H9 (cell line): ENCODE data around the gene CEP112. TPM values are rescaled to one million over a fixed set of nuclear protein-coding genes. Genes with fewer than 3 reads are reported as not detected.

Source experiments
- DNase-seq: peaks from one replicate; pipeline ENCODE4 v3.0.0-alpha.2; 2017
- H2AFZ ChIP-seq: one replicate; pipeline ENCODE4 v1.6.1; 2013; ENCODE audit warnings: mild to moderate bottlenecking, low read length, control low read depth, moderate library complexity
- H2AK5ac ChIP-seq: 2 replicates; pipeline ENCODE4 v1.6.1; 2013; ENCODE audit warnings: low read length, control low read depth, mixed read lengths; ENCODE audit not compliant: insufficient read length
- H2BK120ac ChIP-seq: one replicate; pipeline ENCODE4 v1.6.1; 2013; ENCODE audit warnings: low read depth, mild to moderate bottlenecking, low read length, control low read depth, inconsistent platforms; ENCODE audit not compliant: poor library complexity, severe bottlenecking
- H2BK12ac ChIP-seq: 2 replicates; pipeline ENCODE4 v1.6.1; 2013; ENCODE audit warnings: low read length, control low read depth, mixed read lengths, low read depth; ENCODE audit not compliant: insufficient read length
- H2BK15ac ChIP-seq: 2 replicates; pipeline ENCODE4 v1.6.1; 2013; ENCODE audit warnings: low read depth, low read length, control low read depth
- H2BK20ac ChIP-seq: one replicate; pipeline ENCODE4 v1.6.1; 2013; ENCODE audit warnings: low read depth, mild to moderate bottlenecking, low read length, control low read depth, inconsistent platforms; ENCODE audit not compliant: poor library complexity, severe bottlenecking
- H2BK5ac ChIP-seq: 2 replicates; pipeline ENCODE4 v1.6.1; 2013; ENCODE audit warnings: low read length, control low read depth, mixed read lengths; ENCODE audit not compliant: insufficient read length
- H3K14ac ChIP-seq: 2 replicates; pipeline ENCODE4 v1.6.1; 2013; ENCODE audit warnings: low read length, control low read depth; ENCODE audit not compliant: insufficient read depth
- H3K18ac ChIP-seq: 2 replicates; pipeline ENCODE4 v1.6.1; 2013; ENCODE audit warnings: low read depth, mild to moderate bottlenecking, mixed read lengths, low read length, control low read depth; ENCODE audit not compliant: insufficient read length
- H3K23ac ChIP-seq: 2 replicates; pipeline ENCODE4 v1.6.1; 2013; ENCODE audit warnings: low read length, control low read depth, mixed read lengths, low read depth; ENCODE audit not compliant: insufficient read length
- H3K23me2 ChIP-seq: 2 replicates; pipeline ENCODE4 v1.6.1; 2013; ENCODE audit warnings: low read depth, mild to moderate bottlenecking, mixed read lengths, low read length, control low read depth; ENCODE audit not compliant: insufficient read length, poor library complexity, severe bottlenecking
- H3K27ac ChIP-seq: 2 replicates; pipeline ENCODE4 v1.5.1; 2013; ENCODE audit warnings: low read length, control low read depth, mixed read lengths, low read depth; ENCODE audit not compliant: insufficient read length
- H3K27me3 ChIP-seq: 2 replicates; pipeline ENCODE4 v1.6.1; 2013; ENCODE audit warnings: low read length, control low read depth, inconsistent platforms; ENCODE audit not compliant: insufficient read depth
- H3K4ac ChIP-seq: 2 replicates; pipeline ENCODE4 v1.6.1; 2013; ENCODE audit warnings: low read depth, mild to moderate bottlenecking, control low read depth, inconsistent platforms, low read length, moderate library complexity
- H3K4me1 ChIP-seq: 2 replicates; pipeline ENCODE4 v1.6.1; 2013; ENCODE audit warnings: low read length, control low read depth, inconsistent platforms; ENCODE audit not compliant: insufficient read depth
- H3K4me2 ChIP-seq: 2 replicates; pipeline ENCODE4 v1.6.1; 2013; ENCODE audit warnings: low read length, control low read depth, mixed read lengths; ENCODE audit not compliant: insufficient read length, insufficient read depth
- H3K56ac ChIP-seq: 2 replicates; pipeline ENCODE4 v1.6.1; 2013; ENCODE audit warnings: low read depth, mild to moderate bottlenecking, mixed read lengths, low read length, control low read depth; ENCODE audit not compliant: insufficient read length
- H3K79me1 ChIP-seq: 2 replicates; pipeline ENCODE4 v1.6.1; 2013; ENCODE audit warnings: low read depth, mild to moderate bottlenecking, moderate library complexity, low read length, control low read depth, inconsistent platforms; ENCODE audit not compliant: insufficient read depth, poor library complexity, severe bottlenecking
- H3K79me2 ChIP-seq: 2 replicates; pipeline ENCODE4 v1.6.1; 2013; ENCODE audit warnings: low read length, control low read depth, inconsistent platforms; ENCODE audit not compliant: insufficient read depth
- H3K9ac ChIP-seq: 2 replicates; pipeline ENCODE4 v1.6.1; 2013; ENCODE audit warnings: low read length, control low read depth, mixed read lengths; ENCODE audit not compliant: insufficient read length; ENCODE audit errors: extremely low read depth
- H3K9me3 ChIP-seq: one replicate; pipeline ENCODE4 v1.6.1; 2013; ENCODE audit warnings: low read depth, low read length, inconsistent platforms; ENCODE audit not compliant: control insufficient read depth
- H3T11ph ChIP-seq: one replicate; pipeline ENCODE4 v1.6.1; 2013; ENCODE audit warnings: mild to moderate bottlenecking, low read length, control low read depth, inconsistent platforms
- H4K20me1 ChIP-seq: one replicate; pipeline ENCODE4 v1.6.1; 2013; ENCODE audit not compliant: control insufficient read depth, insufficient read length, insufficient read depth
- H4K5ac ChIP-seq: 2 replicates; pipeline ENCODE4 v1.6.1; 2013; ENCODE audit warnings: low read depth, mild to moderate bottlenecking, mixed read lengths, low read length, control low read depth; ENCODE audit not compliant: insufficient read length
- H4K8ac ChIP-seq: replicated peaks from 2 replicates; pipeline ENCODE4 v1.6.1; 2013; ENCODE audit warnings: low read length, control low read depth, mixed read lengths, low read depth; ENCODE audit not compliant: insufficient read length
- H4K91ac ChIP-seq: 2 replicates; pipeline ENCODE4 v1.6.1; 2013; ENCODE audit warnings: low read depth, mild to moderate bottlenecking, moderate library complexity, mixed read lengths, low read length, control low read depth; ENCODE audit not compliant: insufficient read length
- H3K27ac Mint-ChIP-seq, 3 experiments: 2 replicates in 2 of 3; 3 replicates in 1 of 3; pipeline ENCODE4 v1.8.0; 2020 to 2021; ENCODE audit warnings: mixed read lengths in 3 of 3, mild to moderate bottlenecking in 1 of 3, moderate library complexity in 1 of 3
- H3K27me3 Mint-ChIP-seq: 2 replicates; pipeline ENCODE4 v1.8.0; 2021; ENCODE audit warnings: low read depth, mild to moderate bottlenecking, moderate library complexity, mixed read lengths
- H3K36me3 Mint-ChIP-seq, 3 experiments: 2 replicates in 2 of 3; 3 replicates in 1 of 3; pipeline ENCODE4 v1.8.0; 2020 to 2021; ENCODE audit warnings: low read depth in 3 of 3, mixed read lengths in 3 of 3; ENCODE audit not compliant: insufficient read depth in 1 of 3
- H3K4me1 Mint-ChIP-seq, 2 experiments: 2 replicates each; pipeline ENCODE4 v1.8.0; 2020; ENCODE audit warnings: mixed read lengths in 2 of 2
- H3K4me3 Mint-ChIP-seq, 2 experiments: 2 replicates in 1 of 2; 3 replicates in 1 of 2; pipeline ENCODE4 v1.8.0; 2020 to 2021; ENCODE audit warnings: mild to moderate bottlenecking in 2 of 2, mixed read lengths in 2 of 2, moderate library complexity in 1 of 2
- H3K9me3 Mint-ChIP-seq, 2 experiments: 2 replicates in 1 of 2; 3 replicates in 1 of 2; pipeline ENCODE4 v1.8.0; 2020; ENCODE audit warnings: mild to moderate bottlenecking in 2 of 2, mixed read lengths in 2 of 2, moderate library complexity in 1 of 2
- CTCF ChIP-seq: fragments of 200-600 bp; sonication (generic); conservative IDR thresholded peaks from 3 replicates; pipeline ENCODE4 v1.8.0; 2021; ENCODE audit warnings: antibody characterized with exemption, mild to moderate bottlenecking
- WGBS: extraction: QIAGEN DNeasy Blood & Tissue Kit; methylation state at CpG from one replicate; pipeline ENCODE4 v1.1.7; 2013; ENCODE audit warnings: missing lambda C conversion rate, low lambda C conversion rate, mixed read lengths; ENCODE audit not compliant: insufficient read length; ENCODE audit errors: extremely low coverage; 5-methylcytosine and 5-hydroxymethylcytosine counted together
- total RNA-seq: library from RNA; stranded (reverse); gene quantifications from 2 replicates; pipeline ENCODE4 v1.2.1, GENCODE V29; 2021

CEP112 gene
- total RNA-seq, 1 experiment from 2014 or later: 5.4 TPM

- Histone ChIP-seq H2AK5ac (no peak overlapping the region), H3K9ac (no peak overlapping the region), H4K20me1 (no peaks in the 10 kb centered on the region), H2BK20ac (no peak overlapping the region), H3K9me3 (peaks cover 6% of the 10 kb centered on the region), H3K23ac (no peak overlapping the region), H4K91ac (no peak overlapping the region), H2BK5ac (no peak overlapping the region), H2BK15ac (no peak overlapping the region), H3K4me1 (no peaks in the 10 kb centered on the region), H3K4ac (no peak overlapping the region), H4K8ac (no peak overlapping the region), H3K18ac (no peak overlapping the region), H3K27ac (no peak overlapping the region), H3K56ac (no peak overlapping the region), H2BK120ac (no peak overlapping the region), H2BK12ac (no peak overlapping the region), H2AFZ (no peak overlapping the region), H4K5ac (no peak overlapping the region), H3K14ac (no peak overlapping the region), H3T11ph (no peak overlapping the region), H3K27me3 (no peaks in the 10 kb centered on the region), H3K4me2 (no peak overlapping the region), H3K79me1 (no peaks in the 10 kb centered on the region), H3K79me2 (no peaks in the 10 kb centered on the region), H3K23me2 (no peaks in the 10 kb centered on the region)
- H3K9me3 Mint-ChIP-seq: peaks cover under 1 to 5% of the 10 kb centered on the region in 2 experiments; a peak in 2 of 5 replicates
- H3K4me1 Mint-ChIP-seq: peaks cover 5 to 6% of the 10 kb centered on the region in 2 experiments
- TF ChIP-seq CTCF: no peak
- no CpG with 5 or more reads among the region's 9 CpGs for WGBS
- no peak overlapping the region for H3K4me3 Mint-ChIP-seq
- peak overlapping the region in 1 of 3 experiments; percentile 37; a peak in 1 of 7 replicates for H3K27ac Mint-ChIP-seq
- no peaks in the 10 kb centered on the region for H3K36me3 Mint-ChIP-seq
- H3K27me3 Mint-ChIP-seq: no peaks in the 10 kb centered on the region
- DNase-seq: no peak
Measured at GRCh38 chr17:65975878-65976277, 216.1 kb downstream of the CEP112 start.
